Kidney epithelial cell (primary cell): ENCODE results near the gene NMRAL1. TPM values are rescaled to one million over a fixed set of nuclear protein-coding genes. Genes with fewer than 3 reads are reported as not detected.

ENCODE experiments used
- DNase-seq: peaks from one replicate; pipeline ENCODE4 v3.0.0-alpha.2; 2010; ENCODE audit warnings: low read depth
- H3K27me3 ChIP-seq: 2 replicates; pipeline ENCODE4 v1.6.0; 2011; ENCODE audit warnings: low read length; ENCODE audit not compliant: control insufficient read depth, insufficient read depth
- H3K36me3 ChIP-seq: 2 replicates; pipeline ENCODE4 v1.5.1; 2011; ENCODE audit warnings: low read length; ENCODE audit not compliant: control insufficient read depth, insufficient read depth
- H3K4me3 ChIP-seq: 2 replicates; pipeline ENCODE4 v1.5.1; 2011; ENCODE audit warnings: low read depth, mild to moderate bottlenecking, control low read depth, low read length
- total RNA-seq: library from RNA; depleted of rRNA; stranded (reverse); fragments of >200 nt; gene quantifications from 2 replicates; pipeline ENCODE4 v1.2.3, GENCODE V29; 2015
- TF ChIP-seq, protein P1 (sequence below): IDR thresholded peaks from 2 replicates; pipeline ENCODE4 v1.5.1; 2011; ENCODE audit warnings: mild to moderate bottlenecking, moderate library complexity, low read length, control low read depth, inconsistent platforms; ENCODE audit not compliant: insufficient read depth, poor library complexity, severe bottlenecking

Gene NMRAL1
- total RNA-seq, 1 donor from 2014 or later = 59.5 TPM

DNA sequence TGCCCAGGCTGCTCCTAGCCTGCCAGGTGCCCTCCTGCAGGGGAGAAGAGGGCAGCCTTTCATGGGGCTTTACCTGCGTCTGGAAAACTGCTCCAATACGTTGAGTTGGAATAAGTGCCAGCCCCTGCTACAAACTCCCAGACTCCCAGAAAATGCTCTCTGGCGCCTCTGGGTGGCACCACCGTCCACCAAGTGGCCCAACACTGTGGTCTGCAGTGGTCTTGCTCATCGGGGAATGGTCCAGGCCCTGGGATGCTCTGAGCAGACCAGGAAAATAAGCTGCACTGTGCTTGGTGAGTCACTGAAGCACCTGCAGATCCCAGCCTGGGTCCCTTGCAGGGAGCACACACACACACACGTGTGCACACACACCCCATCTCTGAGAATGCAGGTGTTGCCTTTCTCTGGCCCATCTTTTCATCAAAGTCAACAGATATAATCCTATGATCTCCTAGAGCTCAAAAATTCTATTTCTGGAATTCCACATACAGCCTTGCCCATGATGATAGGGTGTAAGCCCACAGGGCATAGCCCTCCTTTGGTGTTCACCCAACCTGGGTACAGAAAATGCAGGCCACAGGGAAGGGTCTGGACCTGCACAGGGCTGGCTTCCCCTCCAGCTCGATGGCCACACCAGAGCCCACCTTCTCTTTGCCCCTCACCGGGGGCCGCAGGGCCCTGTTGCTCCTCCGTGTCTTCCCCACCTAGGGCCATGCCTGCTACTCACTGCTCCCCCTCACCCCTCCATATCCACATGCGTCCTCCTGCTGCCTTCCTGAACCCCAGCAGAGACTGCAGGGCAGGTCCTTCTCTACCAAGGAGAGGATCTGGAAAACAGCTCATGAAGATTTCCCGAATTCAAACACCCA lies 43.6 kb upstream of the NMRAL1 start:
- TF ChIP-seq, protein P1, sequence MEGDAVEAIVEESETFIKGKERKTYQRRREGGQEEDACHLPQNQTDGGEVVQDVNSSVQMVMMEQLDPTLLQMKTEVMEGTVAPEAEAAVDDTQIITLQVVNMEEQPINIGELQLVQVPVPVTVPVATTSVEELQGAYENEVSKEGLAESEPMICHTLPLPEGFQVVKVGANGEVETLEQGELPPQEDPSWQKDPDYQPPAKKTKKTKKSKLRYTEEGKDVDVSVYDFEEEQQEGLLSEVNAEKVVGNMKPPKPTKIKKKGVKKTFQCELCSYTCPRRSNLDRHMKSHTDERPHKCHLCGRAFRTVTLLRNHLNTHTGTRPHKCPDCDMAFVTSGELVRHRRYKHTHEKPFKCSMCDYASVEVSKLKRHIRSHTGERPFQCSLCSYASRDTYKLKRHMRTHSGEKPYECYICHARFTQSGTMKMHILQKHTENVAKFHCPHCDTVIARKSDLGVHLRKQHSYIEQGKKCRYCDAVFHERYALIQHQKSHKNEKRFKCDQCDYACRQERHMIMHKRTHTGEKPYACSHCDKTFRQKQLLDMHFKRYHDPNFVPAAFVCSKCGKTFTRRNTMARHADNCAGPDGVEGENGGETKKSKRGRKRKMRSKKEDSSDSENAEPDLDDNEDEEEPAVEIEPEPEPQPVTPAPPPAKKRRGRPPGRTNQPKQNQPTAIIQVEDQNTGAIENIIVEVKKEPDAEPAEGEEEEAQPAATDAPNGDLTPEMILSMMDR = peak; percentile 76
- Histone ChIP-seq H3K36me3 (no peaks in the 10 kb centered on the region), H3K27me3 (no peaks in the 10 kb centered on the region), H3K4me3 (no peak overlapping the region)
- no peak for DNase-seq

DNA sequence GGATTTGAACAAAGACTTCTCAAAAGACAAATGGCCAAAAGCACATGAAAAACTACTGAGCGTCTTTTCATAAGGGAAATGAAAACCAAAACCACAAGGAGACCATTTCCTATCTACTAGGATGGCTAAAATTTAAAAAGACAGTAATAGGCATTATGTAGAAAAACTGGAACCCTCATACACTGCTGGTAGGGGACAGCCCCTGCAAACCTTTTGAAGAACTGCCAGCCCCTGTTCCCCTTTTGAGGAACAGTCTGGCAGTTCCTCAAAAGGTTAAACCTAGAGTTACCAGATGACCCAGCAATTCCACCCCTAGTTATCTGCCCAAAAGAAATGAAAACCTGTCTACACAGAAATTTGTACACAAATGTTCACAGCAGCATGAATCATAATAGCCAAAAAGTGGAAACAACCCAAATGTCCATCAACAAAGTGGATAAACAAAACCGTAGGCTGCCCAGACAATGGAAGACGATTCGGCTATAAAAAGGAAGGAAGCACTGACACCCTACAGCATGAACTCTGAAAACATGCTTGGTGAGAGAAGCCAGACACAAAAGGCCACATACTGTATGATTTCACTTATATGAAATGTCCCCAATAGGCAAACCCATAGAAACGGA lies 41.3 kb upstream of the NMRAL1 start:
- H3K27me3 ChIP-seq = no peaks in the 10 kb centered on the region
- DNase-seq = no peak
- H3K36me3 ChIP-seq = no peaks in the 10 kb centered on the region
- H3K4me3 ChIP-seq = no peak overlapping the region
- TF ChIP-seq, protein P1 = no peak

DNA sequence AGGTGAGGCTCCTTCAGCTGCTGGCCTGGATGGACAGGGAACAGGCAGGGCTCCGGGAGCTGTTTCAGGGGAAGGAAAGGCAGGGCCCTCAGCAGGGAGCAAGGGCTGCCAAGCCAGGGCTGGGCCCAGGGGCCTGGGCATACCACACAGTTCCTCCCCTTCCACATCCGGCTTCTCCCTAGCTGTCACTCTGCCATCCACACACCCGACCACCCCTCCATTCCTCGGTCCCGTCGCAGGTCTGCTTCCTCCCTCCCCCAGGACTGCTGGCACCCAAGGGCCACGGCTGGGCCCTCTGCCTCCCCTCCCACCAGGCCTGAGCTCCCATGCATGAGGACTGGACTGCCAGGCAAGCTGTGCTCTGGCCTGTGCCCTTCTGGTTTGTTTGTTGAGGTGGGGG lies 40.2 kb upstream of the NMRAL1 start:
- no peak for DNase-seq
- H3K36me3 ChIP-seq = no peaks in the 10 kb centered on the region

DNA sequence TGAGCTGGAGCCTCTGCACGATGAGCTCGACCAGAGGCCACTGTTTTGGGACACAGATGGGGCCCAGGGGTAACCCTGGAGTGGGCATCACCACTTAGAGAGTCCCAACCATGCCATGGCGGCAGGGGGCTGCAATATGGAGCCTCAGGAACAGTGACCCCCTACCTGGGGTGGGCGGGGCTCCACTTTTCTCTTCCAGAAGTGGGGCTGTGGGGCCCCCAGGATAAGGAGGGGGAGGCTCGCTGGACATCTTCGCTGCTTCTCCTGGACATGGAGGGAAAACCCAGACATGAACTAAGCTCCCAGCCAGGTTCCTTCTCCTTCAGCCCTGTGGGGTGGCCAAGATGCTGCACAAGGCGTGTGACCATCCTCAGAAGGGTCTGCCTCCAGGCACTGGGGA lies 39.5 kb upstream of the NMRAL1 start:
- H3K36me3 ChIP-seq = peaks cover 1% of the 10 kb centered on the region
- TF ChIP-seq, protein P1 = no peak
- no peak for DNase-seq
- H3K27me3 ChIP-seq = no peaks in the 10 kb centered on the region
- H3K4me3 ChIP-seq = no peak overlapping the region

More for the DNA sequence above, 40.2 kb upstream of the NMRAL1 start:
- Histone ChIP-seq H3K4me3 (no peak overlapping the region), H3K27me3 (no peaks in the 10 kb centered on the region)
- TF ChIP-seq, protein P1 = no peak

DNA sequence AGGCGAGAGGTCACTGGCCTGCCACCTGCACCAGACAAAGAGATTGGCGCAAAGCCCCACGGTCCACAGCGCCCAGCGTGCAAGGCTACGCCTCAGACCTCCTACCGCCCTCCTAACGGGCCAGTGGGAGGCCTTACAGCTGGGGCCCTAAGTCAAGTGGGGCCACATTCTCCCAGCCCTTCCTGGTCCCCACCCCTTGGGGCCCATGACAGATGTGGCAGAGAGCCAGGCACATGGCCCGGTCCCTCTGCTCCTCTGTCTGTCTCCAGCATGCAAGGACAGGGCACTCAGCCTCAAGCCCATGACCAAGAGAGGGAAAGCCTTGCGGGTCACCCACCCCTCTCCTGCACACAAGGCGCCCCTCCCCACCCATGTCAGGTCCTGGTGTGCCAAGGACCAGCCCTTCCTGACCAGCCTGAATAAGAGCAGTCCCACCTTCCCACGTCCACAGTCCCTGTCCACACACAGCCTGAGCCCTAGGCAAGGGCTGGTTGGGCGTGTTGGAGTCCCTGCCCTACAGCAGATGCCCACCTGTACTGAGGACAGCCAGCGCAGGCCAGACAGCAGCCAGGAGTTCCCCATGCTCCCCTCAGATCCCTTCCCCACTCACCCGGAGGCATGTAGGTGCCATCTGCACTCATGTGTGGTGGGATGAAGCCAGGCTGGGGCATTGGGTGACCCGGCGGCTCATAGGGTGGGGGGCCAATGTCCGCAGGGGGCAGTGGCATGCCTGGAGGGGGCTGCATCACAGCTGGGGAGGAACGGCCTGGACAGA lies 38.8 kb upstream of the NMRAL1 start:
- Histone ChIP-seq H3K36me3 (peaks cover 2% of the 10 kb centered on the region), H3K27me3 (no peaks in the 10 kb centered on the region), H3K4me3 (no peak overlapping the region)
- TF ChIP-seq, protein P1 = no peak
- DNase-seq = no peak
